BJ (cell line): ENCODE measurements around the gene PCDH9. TPM values are rescaled to one million over a fixed set of nuclear protein-coding genes. Genes with fewer than 3 reads are reported as not detected.
"Not testable (repeated sequence)": the region's sequence is repeated elsewhere in the genome, so short reads cannot be mapped to it uniquely, and the experiment has no call there.

ENCODE experiments used
- CTCF ChIA-PET: fragments of 350-600 bp; formaldehyde crosslinking; extraction: SDS; loops from one replicate; lab custom pipeline; 2021; ENCODE audit warnings: antibody characterized with exemption, inconsistent platforms; lab: Yijun Ruan, JAX
- POLR2A ChIA-PET: fragments of 300-600 bp; sonication (Branson Sonifier 250); formaldehyde crosslinking; extraction: SDS; loops from one replicate; lab custom pipeline; 2021; ENCODE audit warnings: antibody characterized with exemption; lab: Charles Lee
- DNase-seq: peaks from one replicate; pipeline ENCODE4 v3.0.0-alpha.2; 2011; ENCODE audit warnings: low read depth
- H3K27me3 ChIP-seq: 2 replicates; pipeline ENCODE4 v1.6.0; 2011; ENCODE audit warnings: low read length; ENCODE audit not compliant: control insufficient read depth, insufficient read depth
- H3K36me3 ChIP-seq: 2 replicates; pipeline ENCODE4 v1.5.1; 2011; ENCODE audit warnings: low read length; ENCODE audit not compliant: control insufficient read depth, insufficient read depth
- H3K4me3 ChIP-seq: 2 replicates; pipeline ENCODE4 v1.5.1; 2011; ENCODE audit warnings: low read depth, mild to moderate bottlenecking, control low read depth, low read length
- polyA plus RNA-seq: library from polyadenylated mRNA; depleted of rRNA; stranded (reverse); fragments of >200 nt; gene quantifications from 2 replicates; pipeline ENCODE4 v1.2.3, GENCODE V29; 2011
- TF ChIP-seq, protein P1 (sequence below): IDR thresholded peaks from 2 replicates; pipeline ENCODE4 v1.5.1; 2011; ENCODE audit warnings: low read depth, mild to moderate bottlenecking, control low read depth, inconsistent platforms, low read length, moderate library complexity; ENCODE audit not compliant: insufficient read depth

The PCDH9 gene
- polyA plus RNA-seq, 1 experiment: 2.3 TPM

DNA sequence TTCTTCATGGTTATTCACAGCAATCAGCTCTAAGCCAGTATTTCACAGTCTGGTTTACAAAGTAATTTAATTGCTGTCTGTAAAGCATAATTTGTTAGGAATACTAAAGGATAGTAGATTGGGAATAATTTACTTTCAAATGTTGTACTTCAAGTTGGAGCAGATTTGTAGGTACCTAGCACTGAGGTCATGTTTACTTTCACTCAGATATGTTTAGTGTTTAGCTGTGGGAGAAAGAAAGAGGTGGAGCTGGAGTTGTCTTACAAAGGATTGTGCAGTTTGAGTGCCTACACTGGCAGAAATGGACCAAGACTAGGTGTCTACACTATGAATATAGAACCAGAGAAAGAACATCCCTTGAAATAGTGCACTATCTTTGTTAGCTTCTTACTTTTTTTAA lies 464.6 kb downstream of the PCDH9 start:
- H3K27me3 ChIP-seq: no peaks in the 10 kb centered on the region
- TF ChIP-seq, protein P1, sequence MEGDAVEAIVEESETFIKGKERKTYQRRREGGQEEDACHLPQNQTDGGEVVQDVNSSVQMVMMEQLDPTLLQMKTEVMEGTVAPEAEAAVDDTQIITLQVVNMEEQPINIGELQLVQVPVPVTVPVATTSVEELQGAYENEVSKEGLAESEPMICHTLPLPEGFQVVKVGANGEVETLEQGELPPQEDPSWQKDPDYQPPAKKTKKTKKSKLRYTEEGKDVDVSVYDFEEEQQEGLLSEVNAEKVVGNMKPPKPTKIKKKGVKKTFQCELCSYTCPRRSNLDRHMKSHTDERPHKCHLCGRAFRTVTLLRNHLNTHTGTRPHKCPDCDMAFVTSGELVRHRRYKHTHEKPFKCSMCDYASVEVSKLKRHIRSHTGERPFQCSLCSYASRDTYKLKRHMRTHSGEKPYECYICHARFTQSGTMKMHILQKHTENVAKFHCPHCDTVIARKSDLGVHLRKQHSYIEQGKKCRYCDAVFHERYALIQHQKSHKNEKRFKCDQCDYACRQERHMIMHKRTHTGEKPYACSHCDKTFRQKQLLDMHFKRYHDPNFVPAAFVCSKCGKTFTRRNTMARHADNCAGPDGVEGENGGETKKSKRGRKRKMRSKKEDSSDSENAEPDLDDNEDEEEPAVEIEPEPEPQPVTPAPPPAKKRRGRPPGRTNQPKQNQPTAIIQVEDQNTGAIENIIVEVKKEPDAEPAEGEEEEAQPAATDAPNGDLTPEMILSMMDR: no peak
- no peak for DNase-seq
- ChIA-PET POLR2A (no interaction called here), CTCF (interaction anchor here (0.6 kb wide), 1 partner anchor 35 kb away, joined by 3 read pairs; no protein-coding TSS in a partner anchor)
- H3K36me3 ChIP-seq: no peaks in the 10 kb centered on the region
- H3K4me3 ChIP-seq: no peak overlapping the region

DNA sequence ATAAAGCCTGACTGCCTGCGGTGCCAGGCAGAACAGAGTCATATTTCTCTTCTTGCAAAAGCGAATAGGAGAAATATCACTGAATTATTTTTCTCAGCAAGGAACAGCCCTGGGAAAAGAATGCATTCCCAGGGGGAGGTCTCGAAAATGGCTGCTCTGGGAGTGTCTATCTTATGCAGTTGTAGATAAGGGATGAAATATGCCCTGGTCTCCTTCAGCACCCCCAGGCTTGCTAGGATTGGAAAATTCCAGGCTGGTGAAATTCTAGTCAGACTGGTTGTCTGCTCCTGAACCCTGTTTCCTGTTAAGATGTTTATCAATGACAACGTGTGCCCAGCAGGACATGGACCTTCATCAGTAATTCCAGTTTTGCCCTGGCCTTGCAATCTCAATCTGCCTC lies 469.5 kb downstream of the PCDH9 start:
- POLR2A ChIA-PET, H3K36me3 ChIP-seq, DNase-seq, H3K4me3 ChIP-seq, CTCF ChIA-PET, H3K27me3 ChIP-seq: not testable (repeated sequence)

DNA sequence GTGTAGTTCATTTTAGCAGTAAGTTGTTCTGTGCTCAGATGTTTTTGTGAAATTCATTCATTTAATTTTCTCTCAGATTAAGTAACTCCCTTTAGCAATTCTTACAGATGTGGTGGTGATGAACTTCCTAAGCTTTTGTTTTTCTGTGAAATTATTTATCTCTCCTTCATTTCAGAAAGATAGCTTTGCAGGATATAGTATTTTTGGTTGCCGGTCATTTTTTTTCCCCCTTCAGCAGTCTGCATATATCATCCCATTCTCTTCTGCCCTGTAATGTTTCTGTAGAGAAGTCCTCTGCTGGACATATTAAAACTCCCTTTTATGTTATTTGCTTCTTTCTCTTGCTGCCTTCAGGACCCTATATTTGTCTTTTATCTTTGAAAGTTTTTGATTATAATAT lies 470.2 kb downstream of the PCDH9 start:
- ChIA-PET POLR2A (no interaction called here), CTCF (no interaction called here)
- H3K27me3 ChIP-seq: no peaks in the 10 kb centered on the region
- H3K36me3 ChIP-seq: no peaks in the 10 kb centered on the region
- no peak for DNase-seq
- no peak overlapping the region for H3K4me3 ChIP-seq
- TF ChIP-seq, protein P1: no peak

DNA sequence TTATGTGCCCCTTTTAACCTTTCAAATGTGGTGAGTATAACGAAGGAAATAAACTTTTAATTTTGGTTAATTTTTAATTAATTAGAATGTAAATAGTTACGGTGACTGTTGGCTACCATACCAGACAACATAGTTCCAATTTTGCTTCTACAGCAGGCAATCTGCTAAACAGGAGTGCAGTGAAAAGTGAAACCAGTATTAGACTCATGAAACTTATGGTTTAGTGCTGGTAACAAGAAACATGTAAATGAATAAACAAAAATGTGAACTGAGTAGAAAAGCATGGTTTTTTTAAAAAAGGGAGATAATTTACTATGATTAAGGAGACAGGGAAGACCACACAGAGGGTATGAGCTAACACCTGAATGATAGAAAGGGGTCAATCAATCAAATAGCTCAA lies 478.4 kb downstream of the PCDH9 start:
- ChIA-PET CTCF (no interaction called here), POLR2A (no interaction called here)
- TF ChIP-seq, protein P1: no peak
- Histone ChIP-seq H3K4me3 (no peak overlapping the region), H3K36me3 (no peaks in the 10 kb centered on the region), H3K27me3 (no peaks in the 10 kb centered on the region)
- DNase-seq: no peak

DNA sequence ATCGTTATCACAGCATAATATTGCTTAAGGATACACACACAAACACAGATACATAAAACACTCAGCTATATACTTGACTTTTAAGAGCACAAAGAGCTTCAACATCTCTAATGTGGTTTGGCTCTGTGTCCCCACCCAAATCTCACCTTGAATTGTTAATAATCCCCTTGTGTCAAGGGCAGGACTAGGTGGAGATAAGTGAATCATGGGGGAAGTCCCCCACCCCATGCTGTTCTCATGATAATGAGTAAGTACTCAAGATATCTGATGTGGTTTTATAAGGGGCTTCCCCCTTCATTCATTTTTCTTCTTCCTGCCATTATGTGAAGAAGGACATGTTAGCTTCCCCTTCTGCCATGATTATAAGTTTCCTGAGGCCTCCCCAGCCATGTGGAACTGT lies 481.4 kb downstream of the PCDH9 start:
- DNase-seq: no peak
- Histone ChIP-seq H3K27me3 (no peaks in the 10 kb centered on the region), H3K4me3 (no peak overlapping the region), H3K36me3 (no peaks in the 10 kb centered on the region)
- CTCF ChIA-PET: no interaction called here
- TF ChIP-seq, protein P1: no peak
- POLR2A ChIA-PET: no interaction called here

DNA sequence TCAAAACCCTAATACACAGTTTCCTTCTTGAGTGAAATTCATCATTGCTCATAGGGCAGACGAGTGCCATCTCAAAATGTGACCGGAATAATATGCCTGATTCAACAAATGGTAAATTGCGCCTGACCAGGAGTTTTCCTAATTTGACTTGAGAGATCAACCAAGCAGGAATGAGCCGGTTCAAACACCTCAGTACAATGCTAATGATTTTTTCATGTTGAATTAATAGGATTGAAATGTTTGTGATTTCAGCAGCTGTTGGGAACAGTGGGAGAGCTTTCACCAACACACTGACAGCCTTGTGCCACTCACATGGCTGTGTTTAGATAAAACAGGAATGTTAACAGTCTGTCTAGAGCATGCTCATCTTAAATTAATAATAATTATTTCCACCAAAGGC lies 484.8 kb downstream of the PCDH9 start:
- H3K4me3 ChIP-seq: no peak overlapping the region
- no peak for DNase-seq
- POLR2A ChIA-PET: no interaction called here
- H3K36me3 ChIP-seq: no peaks in the 10 kb centered on the region
- no peaks in the 10 kb centered on the region for H3K27me3 ChIP-seq
- CTCF ChIA-PET: no interaction called here
- TF ChIP-seq, protein P1: no peak
